ENCODE data around the gene COL23A1. TPM values are rescaled to one million over a fixed set of nuclear protein-coding genes. Genes with fewer than 3 reads are reported as not detected.

The COL23A1 gene
- total and polyA plus RNA-seq, 2 of the 13 experiments (the other 11 are each of a cell fraction or from before 2014, with no cell fraction given): not detected

DNA sequence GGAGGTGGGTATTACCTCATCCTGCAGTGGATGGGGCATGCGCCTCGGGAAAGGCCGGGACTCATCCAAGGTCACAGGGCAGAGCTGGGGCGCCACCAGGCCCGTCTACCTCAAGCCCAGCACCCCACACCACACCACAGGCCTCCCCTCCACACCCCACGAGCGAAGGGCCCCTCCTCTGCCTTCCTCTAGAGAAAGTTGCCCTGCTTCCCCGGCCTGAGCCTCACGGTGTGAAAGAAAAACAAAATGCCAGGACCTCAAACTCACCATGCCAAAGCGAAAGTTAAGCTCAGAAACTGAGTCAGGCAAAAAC is 161.1 kb downstream of the COL23A1 start (continued):
- TF ChIP-seq, protein P1, sequence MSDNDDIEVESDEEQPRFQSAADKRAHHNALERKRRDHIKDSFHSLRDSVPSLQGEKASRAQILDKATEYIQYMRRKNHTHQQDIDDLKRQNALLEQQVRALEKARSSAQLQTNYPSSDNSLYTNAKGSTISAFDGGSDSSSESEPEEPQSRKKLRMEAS (IDR thresholded peaks at IDR 0.05): no peak
- TF ChIP-seq CAMTA2 (CRISPR knock-in tag; IDR thresholded peaks at IDR 0.05; ENCODE audit: borderline replicate concordance): no peak

DNA sequence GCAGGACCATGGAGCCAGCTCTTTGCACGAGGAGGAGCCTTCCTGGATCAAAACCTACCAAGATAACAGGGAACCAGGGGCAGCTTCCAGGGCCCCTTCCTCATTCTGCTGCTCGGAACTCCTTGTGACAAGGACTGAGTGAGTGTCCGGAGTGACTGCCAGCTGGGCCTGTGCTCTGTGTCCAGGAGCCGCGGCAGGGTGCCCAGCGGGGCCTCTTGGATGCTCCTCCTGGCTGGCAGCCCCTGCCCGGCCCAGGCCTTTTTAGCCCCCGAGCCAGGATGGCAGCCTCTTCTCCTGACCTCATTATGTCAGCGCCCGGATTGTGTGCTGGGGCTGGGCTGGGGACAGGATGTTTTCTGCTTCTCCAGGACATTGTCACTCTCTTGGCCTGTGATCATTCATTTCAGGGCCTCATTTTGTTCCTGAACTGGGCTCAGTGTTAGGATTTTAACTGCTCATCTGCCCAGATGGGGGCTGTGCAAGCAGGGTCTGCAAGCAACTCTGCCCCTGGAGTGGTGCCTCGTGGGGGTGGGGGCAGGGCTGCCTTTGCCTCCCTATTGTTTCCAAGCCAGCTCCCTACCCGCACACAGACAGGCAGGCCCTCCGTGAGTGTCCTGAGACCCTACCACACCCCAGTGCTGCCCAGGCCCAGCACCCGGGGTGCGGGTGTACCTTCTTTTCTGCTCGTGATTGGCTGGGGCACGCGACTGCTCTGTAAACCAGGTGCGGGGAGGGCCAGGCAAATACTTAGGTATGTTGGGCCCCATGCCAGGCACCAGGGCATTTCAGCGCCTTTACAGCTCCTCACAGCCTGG is 161.6 kb downstream of the COL23A1 start:
- no peak overlapping the region for H3K9ac ChIP-seq (ENCODE audit: insufficient read depth, low read depth, low read length)
- CTCF ChIA-PET (ENCODE audit: low intra/inter-chr PET ratio, low total read pairs): no interaction called here
- DNase-seq (ENCODE audit: low spot score) (no peak), ATAC-seq (no peak), FAIRE-seq (no peak)
- no peak for TF ChIP-seq ZBTB3 (CRISPR knock-in tag; IDR thresholded peaks at IDR 0.05; ENCODE audit: borderline replicate concordance, low read depth)
- no peak for TF ChIP-seq ZSCAN31 (CRISPR knock-in tag; IDR thresholded peaks at IDR 0.05; ENCODE audit: low read depth)
- TF ChIP-seq PRPF4 (IDR thresholded peaks at IDR 0.05; ENCODE audit: low read depth, low read length, poor library complexity, severe bottlenecking): no peak
- TF ChIP-seq CAMTA2 (CRISPR knock-in tag; IDR thresholded peaks at IDR 0.05; ENCODE audit: borderline replicate concordance): no peak
- no peak for TF ChIP-seq ZNF747 (CRISPR knock-in tag; IDR thresholded peaks at IDR 0.05; ENCODE audit: borderline replicate concordance)
- TF ChIP-seq ZSCAN9 (CRISPR knock-in tag; IDR thresholded peaks at IDR 0.05; ENCODE audit: borderline replicate concordance): no peak
- no peak for TF ChIP-seq ZNF775 (CRISPR knock-in tag; IDR thresholded peaks at IDR 0.05; ENCODE audit: borderline replicate concordance)
- no peak for TF ChIP-seq RBM22 (optimal IDR thresholded peaks at IDR 0.05; ENCODE audit: low read length)
- no peak for TF ChIP-seq HMGA1 (CRISPR knock-in tag; conservative IDR thresholded peaks at IDR 0.05)
- no peak overlapping the region for H3K27ac ChIP-seq (ENCODE audit: extremely low read length, insufficient read depth, low read length)
- 0 out of 2 replicates have a peak, but pooled peaks cover 8% of the 10 kb centered on the region for H3K4me1 ChIP-seq (ENCODE audit: insufficient read depth, low read length)
- peaks cover 0 to 16% of the 10 kb centered on the region in 2 experiments; a peak in 1 of 5 replicates for H3K27me3 ChIP-seq (ENCODE audit: control insufficient read depth in 1 of 2, insufficient read depth in 2 of 2, low read length in 2 of 2)
- H3K79me2 ChIP-seq (ENCODE audit: insufficient read depth, low read length): no peaks in the 10 kb centered on the region
- no peaks in the 10 kb centered on the region for H3K36me3 ChIP-seq (replicated peaks in 1 of 2; ENCODE audit: control insufficient read depth in 1 of 2, insufficient read depth in 2 of 2, low read length in 2 of 2)
- H4K20me1 ChIP-seq (ENCODE audit: insufficient read depth, low read length): no peaks in the 10 kb centered on the region
- BruUV-seq (replicated peaks): no TSS peak
- no peaks in the 10 kb centered on the region for H3K9me3 ChIP-seq (ENCODE audit: low read length)
- in situ Hi-C loops (cut with HindIII; ENCODE audit: extremely low pct_ligation_motif_present, low pct_unique_long_range_greater_than_20kb) (no loop called here), intact Hi-C loops (cut with micrococcal nuclease; ENCODE audit: unreplicated experiment) (no loop called here)
- H2AFZ ChIP-seq (ENCODE audit: low read length): no peak overlapping the region
- 68% methylated on average over 11 of the region's 20 CpGs for WGBS (ENCODE audit: low lambda C conversion rate)
- no peak overlapping the region for H3K4me2 ChIP-seq (ENCODE audit: low read depth, low read length)
- POLR2A ChIA-PET: no interaction called here
- H3K4me3 ChIP-seq (replicated peaks in 1 of 3; ENCODE audit: insufficient read depth in 1 of 3, low read depth in 2 of 3, low read length in 3 of 3): no peak overlapping the region
